ENCODE results near the gene ANKRD17. TPM values are rescaled to one million over a fixed set of nuclear protein-coding genes. Genes with fewer than 3 reads are reported as not detected.

The ANKRD17 gene
- total and polyA plus RNA-seq, 9 of the 15 experiments (the other 6 are each of a cell fraction or from before 2014, with no cell fraction given) = 25.5 to 86.9 (median 52.2) TPM

DNA sequence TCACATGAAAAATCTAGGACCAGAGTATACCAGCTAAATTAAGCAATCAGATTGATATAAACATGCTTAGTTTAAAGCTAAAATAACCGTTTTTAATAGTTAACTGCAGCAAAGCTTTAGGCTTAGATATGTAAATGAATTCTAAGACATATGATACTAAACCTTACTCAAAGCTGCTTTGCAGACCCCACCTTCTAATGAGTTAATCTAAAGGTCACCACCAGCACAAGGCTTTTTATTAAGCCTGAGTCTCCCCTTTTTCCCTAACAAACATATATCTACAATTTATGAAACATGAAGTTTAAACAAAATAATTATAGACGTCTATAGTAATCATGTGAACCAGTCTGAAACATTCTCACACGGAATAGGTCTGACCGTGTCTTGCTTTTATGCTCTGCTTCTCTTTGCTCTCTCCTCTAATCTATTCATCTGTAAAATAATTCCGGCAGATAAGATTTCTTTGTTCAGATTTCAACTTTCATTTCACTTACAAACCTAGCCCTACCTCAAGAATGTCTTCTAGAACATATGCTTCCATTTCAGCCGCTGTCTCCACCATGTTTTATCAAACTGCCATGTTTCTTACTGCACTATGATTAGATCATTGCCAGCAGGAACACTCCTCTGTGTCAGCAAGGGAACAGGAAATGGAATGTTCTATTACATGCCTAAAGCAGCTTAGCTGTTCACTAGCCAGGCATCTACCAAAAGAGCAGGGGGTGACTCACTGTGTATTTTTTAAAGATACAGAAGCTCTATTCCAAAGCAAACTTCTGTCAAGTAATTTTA, 35.9 kb downstream of the ANKRD17 start (continued):
- TF ChIP-seq, protein P1, sequence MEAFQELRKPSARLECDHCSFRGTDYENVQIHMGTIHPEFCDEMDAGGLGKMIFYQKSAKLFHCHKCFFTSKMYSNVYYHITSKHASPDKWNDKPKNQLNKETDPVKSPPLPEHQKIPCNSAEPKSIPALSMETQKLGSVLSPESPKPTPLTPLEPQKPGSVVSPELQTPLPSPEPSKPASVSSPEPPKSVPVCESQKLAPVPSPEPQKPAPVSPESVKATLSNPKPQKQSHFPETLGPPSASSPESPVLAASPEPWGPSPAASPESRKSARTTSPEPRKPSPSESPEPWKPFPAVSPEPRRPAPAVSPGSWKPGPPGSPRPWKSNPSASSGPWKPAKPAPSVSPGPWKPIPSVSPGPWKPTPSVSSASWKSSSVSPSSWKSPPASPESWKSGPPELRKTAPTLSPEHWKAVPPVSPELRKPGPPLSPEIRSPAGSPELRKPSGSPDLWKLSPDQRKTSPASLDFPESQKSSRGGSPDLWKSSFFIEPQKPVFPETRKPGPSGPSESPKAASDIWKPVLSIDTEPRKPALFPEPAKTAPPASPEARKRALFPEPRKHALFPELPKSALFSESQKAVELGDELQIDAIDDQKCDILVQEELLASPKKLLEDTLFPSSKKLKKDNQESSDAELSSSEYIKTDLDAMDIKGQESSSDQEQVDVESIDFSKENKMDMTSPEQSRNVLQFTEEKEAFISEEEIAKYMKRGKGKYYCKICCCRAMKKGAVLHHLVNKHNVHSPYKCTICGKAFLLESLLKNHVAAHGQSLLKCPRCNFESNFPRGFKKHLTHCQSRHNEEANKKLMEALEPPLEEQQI (IDR thresholded peaks at IDR 0.05) = peak; percentile 94
- TF ChIP-seq HDAC3 (IDR thresholded peaks at IDR 0.05; ENCODE audit: borderline replicate concordance, partially characterized antibody) = no peak
- TF ChIP-seq, protein P2, sequence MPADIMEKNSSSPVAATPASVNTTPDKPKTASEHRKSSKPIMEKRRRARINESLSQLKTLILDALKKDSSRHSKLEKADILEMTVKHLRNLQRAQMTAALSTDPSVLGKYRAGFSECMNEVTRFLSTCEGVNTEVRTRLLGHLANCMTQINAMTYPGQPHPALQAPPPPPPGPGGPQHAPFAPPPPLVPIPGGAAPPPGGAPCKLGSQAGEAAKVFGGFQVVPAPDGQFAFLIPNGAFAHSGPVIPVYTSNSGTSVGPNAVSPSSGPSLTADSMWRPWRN (IDR thresholded peaks at IDR 0.05; ENCODE audit: low read depth) = no peak
- no peak for TF ChIP-seq HEY1 (CRISPR knock-in tag; IDR thresholded peaks at IDR 0.05; ENCODE audit: borderline replicate concordance)
- TF ChIP-seq, protein P3, sequence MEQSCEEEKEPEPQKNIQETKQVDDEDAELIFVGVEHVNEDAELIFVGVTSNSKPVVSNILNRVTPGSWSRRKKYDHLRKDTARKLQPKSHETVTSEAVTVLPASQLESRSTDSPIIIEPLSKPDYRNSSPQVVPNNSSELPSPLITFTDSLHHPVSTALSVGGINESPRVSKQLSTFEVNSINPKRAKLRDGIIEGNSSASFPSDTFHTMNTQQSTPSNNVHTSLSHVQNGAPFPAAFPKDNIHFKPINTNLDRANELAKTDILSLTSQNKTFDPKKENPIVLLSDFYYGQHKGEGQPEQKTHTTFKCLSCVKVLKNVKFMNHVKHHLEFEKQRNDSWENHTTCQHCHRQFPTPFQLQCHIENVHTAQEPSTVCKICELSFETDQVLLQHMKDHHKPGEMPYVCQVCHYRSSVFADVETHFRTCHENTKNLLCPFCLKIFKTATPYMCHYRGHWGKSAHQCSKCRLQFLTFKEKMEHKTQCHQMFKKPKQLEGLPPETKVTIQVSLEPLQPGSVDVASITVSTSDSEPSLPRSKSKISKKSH (CRISPR knock-in tag; IDR thresholded peaks at IDR 0.05) = no peak
- peak; percentile 88 for TF ChIP-seq ETV1 (tag; conservative IDR thresholded peaks at IDR 0.05; ENCODE audit: low read depth)
- TF ChIP-seq NR1H2 (CRISPR knock-in tag; IDR thresholded peaks at IDR 0.05) = no peak
- TF ChIP-seq SIN3B (IDR thresholded peaks at IDR 0.05; ENCODE audit: low read depth) = no peak
- TF ChIP-seq ZNF3 (CRISPR knock-in tag; IDR thresholded peaks at IDR 0.05) = no peak
- no peak for TF ChIP-seq SNRNP70 (optimal IDR thresholded peaks at IDR 0.05; ENCODE audit: low read depth, low read length)
- TF ChIP-seq, protein P4, sequence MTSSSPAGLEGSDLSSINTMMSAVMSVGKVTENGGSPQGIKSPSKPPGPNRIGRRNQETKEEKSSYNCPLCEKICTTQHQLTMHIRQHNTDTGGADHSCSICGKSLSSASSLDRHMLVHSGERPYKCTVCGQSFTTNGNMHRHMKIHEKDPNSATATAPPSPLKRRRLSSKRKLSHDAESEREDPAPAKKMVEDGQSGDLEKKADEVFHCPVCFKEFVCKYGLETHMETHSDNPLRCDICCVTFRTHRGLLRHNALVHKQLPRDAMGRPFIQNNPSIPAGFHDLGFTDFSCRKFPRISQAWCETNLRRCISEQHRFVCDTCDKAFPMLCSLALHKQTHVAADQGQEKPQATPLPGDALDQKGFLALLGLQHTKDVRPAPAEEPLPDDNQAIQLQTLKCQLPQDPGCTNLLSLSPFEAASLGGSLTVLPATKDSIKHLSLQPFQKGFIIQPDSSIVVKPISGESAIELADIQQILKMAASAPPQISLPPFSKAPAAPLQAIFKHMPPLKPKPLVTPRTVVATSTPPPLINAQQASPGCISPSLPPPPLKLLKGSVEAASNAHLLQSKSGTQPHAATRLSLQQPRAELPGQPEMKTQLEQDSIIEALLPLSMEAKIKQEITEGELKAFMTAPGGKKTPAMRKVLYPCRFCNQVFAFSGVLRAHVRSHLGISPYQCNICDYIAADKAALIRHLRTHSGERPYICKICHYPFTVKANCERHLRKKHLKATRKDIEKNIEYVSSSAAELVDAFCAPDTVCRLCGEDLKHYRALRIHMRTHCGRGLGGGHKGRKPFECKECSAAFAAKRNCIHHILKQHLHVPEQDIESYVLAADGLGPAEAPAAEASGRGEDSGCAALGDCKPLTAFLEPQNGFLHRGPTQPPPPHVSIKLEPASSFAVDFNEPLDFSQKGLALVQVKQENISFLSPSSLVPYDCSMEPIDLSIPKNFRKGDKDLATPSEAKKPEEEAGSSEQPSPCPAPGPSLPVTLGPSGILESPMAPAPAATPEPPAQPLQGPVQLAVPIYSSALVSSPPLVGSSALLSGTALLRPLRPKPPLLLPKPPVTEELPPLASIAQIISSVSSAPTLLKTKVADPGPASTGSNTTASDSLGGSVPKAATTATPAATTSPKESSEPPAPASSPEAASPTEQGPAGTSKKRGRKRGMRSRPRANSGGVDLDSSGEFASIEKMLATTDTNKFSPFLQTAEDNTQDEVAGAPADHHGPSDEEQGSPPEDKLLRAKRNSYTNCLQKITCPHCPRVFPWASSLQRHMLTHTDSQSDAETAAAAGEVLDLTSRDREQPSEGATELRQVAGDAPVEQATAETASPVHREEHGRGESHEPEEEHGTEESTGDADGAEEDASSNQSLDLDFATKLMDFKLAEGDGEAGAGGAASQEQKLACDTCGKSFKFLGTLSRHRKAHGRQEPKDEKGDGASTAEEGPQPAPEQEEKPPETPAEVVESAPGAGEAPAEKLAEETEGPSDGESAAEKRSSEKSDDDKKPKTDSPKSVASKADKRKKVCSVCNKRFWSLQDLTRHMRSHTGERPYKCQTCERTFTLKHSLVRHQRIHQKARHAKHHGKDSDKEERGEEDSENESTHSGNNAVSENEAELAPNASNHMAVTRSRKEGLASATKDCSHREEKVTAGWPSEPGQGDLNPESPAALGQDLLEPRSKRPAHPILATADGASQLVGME (CRISPR knock-in tag; IDR thresholded peaks at IDR 0.05) = no peak
- TF ChIP-seq, protein P5, sequence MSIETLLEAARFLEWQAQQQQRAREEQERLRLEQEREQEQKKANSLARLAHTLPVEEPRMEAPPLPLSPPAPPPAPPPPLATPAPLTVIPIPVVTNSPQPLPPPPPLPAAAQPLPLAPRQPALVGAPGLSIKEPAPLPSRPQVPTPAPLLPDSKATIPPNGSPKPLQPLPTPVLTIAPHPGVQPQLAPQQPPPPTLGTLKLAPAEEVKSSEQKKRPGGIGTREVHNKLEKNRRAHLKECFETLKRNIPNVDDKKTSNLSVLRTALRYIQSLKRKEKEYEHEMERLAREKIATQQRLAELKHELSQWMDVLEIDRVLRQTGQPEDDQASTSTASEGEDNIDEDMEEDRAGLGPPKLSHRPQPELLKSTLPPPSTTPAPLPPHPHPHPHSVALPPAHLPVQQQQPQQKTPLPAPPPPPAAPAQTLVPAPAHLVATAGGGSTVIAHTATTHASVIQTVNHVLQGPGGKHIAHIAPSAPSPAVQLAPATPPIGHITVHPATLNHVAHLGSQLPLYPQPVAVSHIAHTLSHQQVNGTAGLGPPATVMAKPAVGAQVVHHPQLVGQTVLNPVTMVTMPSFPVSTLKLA (conservative IDR thresholded peaks at IDR 0.05) = peak; percentile 41 to 72; a peak in 3 of 4 replicates
